HG03025 (cell line): ENCODE data around the gene CRYBG2.
A peak's percentile ranks its signal among the peaks of the same experiment; 100 is the strongest.
"Not testable (repeated sequence)": the region's sequence is repeated elsewhere in the genome, so short reads cannot be mapped to it uniquely, and the experiment has no call there.

Source experiments
- ATAC-seq: cut with Tn5 transposase; IDR thresholded peaks from one replicate; pipeline ENCODE4 v1.9.1; 2021; ENCODE audit warnings: mild to moderate bottlenecking, moderate library complexity; ENCODE audit not compliant: unreplicated experiment, low FRiP score

Gene CRYBG2

GRCh38 chr1:26322042-26322331, 31.9 kb downstream of the CRYBG2 start:
- ATAC-seq: no peak

DNA sequence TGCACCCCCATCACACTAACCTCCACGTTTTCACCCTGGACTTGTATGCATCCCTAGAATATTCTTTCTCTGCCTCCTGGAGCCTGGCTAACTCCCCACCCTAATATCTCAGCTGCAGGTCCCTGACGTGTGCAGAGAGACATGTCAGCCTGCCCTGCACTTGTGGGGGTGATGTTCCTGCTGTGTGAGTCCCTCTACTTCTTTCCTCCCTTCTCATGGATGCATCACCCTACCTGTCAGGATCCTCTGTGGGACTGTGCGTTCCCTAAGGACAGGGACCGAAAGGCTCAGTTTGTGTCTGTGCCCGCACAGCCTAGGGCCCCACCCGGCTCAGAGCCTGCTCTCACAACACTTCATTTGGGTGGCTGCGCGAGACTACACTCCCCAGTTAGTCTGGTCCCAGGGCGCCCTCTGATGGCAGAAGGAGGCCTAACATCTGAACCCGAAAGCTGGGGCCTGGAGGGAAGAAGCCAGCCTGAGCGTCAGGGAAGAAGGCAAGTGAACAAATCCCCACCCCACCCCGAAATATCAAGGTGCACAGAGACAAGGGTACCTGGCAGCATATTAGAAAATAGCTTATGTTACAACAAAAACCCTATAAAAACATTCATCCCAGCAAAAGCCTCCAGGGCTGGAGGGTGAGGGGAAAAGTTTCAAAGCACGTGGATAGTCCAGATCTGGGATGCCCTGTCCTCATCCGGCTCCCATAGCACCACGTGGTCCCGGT, 32.5 kb downstream of the CRYBG2 start:
- no peak for ATAC-seq

DNA sequence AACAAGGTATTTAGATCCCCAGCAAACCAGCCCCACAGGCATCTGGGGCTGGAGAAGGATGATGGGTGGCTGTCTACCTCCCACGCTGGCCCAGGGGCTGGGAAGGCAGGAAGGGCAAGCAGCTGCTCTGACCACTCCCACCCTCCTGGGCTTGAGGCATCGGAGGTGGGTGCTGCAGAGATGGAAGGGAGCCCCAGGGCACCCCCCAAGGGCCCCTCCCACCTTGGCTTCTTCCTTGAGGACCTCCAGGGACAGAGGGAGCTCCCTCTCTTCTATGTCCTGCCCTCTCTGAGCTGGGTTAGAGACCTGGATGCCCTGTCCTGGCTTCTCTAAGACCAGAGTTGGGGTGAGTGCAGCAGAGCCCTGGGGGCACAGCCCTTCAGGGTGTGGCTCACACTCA, 33.0 kb downstream of the CRYBG2 start:
- no peak for ATAC-seq

DNA sequence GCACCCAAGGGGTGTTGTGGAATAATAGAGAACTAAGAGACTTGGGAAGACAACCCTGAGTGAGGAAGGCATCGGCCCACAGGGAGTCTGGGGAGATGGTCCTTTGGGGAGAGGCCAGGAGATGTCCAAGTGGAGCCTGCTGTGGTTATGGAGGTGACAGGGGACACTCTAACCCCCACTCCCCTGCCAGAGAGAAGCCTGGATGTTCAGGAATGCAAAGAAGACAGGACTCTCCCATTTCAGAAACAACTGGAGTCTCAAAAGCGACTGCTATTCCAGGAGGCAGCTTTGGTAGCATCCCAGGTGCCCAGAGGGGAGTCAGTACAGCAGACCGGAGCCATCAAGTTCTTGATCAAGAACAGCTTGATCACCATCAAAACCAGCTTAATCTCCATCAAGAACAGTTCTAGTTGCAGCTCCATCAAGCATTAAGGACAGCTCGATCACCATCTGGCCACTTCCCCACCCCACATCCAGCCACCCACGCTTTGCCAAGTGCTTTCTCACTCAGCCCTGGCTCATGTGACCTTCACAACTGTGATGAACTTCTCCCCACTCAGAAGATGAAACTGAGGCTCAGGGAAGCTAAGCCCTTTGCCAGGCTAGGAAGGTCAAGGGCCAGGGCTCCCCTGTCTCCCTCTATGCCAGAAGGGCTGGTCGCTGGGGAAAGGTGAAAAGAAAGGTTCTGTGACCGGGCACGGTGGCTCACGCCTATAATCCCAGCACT, 35.4 kb downstream of the CRYBG2 start:
- no peak for ATAC-seq

- no peak for ATAC-seq
These were observed 36.2 kb downstream of the CRYBG2 start, which contains the start of gene CD52 for GRCh38 chr1:26317612-26318337. Gene CD52, plus strand, starts transcription at chr1:26317958. Its CDS starts 60 bp downstream, at chr1:26318018.

GRCh38 chr1:26317146-26317545, 36.8 kb downstream of the CRYBG2 start:
- no peak for ATAC-seq

GRCh38 chr1:26315874-26316850, 37.8 kb downstream of the CRYBG2 start:
- ATAC-seq: no peak

DNA sequence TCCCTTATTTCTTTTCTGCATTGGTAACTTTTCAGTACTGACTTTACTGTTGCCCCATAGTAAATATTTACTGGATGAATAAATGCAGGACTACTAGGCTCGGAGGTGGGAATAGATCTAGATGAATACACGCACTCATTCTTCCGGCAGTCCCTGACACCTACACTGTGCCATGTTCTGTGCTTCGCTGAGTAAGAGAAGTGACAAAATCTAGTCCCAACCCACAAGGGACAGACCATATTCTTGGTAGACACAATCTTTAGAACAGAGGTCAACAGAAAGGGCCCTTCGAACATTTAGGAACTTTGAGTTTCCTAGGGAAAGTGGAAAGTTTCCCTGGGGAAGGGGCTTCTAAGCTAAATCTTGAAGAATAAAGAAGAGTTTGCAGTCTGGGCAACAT, 39.4 kb downstream of the CRYBG2 start:
- ATAC-seq: no peak

DNA sequence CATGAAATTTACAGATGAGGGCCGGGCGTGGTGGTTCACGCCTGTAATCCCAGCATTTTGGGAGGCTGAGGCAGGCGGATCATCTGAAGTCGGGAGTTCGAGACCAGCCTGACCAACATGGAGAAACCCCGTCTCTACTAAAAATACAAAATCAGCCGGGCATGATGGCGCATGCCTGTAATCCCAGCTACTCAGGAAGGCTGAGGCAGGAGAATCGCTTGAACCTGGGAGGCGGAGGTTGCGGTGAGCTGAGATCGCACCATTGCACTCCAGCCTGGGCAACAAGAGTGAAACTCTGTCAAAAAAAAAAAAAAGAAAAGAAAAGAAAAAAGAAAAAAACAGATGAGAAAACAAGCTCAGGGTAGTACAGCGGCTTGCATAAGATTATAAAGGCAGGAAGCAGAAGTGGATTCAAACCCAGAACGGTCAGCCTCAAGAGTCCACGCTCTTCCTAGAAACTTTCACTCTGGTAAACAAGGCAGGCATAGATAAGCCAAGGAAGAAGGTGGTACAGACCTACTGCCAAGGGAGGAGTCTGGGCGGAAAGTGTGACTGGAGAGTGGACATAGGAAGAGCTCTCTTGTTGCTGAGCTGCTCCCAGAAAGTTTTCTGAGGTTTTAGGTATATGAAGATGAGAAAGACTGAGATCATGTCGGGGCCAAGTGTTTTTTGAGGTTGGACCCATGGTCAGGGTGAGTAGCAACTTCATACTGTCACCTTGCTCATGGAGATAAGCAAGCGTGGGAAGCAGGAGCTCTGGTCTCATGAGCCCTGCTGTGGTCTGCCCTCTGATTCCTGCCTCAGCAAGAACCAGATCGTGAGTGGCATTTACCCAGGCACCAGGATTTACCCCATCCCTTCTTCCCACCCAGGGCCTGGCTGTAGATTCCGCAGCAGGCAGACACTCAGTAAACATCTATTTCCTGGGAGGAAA, 45.7 kb downstream of the CRYBG2 start:
- ATAC-seq: not testable (repeated sequence)

GRCh38 chr1:26307363-26307781, 46.6 kb downstream of the CRYBG2 start:
- no peak for ATAC-seq

- peak; percentile 96 for ATAC-seq
These were observed 47.4 kb downstream of the CRYBG2 start, which contains the start of gene UBXN11 for GRCh38 chr1:26306290-26307229. Gene UBXN11, minus strand, starts transcription at chr1:26306636. Its CDS starts 3,753 bp downstream, at chr1:26302883.

DNA sequence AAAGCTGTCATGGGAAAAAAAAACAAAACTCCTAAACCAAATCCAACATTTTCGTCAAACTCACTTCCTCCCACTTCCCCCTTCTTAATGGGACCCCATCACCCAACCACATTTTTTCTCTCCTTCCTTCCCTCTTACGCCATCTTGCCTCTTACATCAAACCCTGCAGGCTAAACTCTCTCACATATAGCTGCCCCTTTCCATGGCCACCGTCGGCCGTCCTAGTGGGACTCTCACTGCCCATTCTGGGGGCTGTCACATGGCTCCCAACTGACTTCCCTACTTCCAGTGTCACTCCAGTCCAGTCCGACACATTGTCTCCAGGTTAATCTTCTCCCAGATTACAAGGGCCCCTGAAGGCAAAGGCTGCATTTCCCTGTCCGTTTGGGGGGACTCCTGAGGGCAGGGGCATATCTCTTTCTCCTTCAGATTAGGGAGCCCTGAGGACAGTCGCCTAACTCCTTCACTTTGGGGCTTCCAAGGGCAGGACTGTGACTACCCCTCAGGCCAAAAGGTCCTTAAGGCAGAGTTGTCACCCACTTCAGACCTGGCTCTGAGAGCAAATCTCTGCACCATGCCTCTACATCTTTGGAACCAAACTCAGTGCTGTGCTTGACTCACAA, 48.2 kb downstream of the CRYBG2 start:
- ATAC-seq: peak; percentile 7

DNA sequence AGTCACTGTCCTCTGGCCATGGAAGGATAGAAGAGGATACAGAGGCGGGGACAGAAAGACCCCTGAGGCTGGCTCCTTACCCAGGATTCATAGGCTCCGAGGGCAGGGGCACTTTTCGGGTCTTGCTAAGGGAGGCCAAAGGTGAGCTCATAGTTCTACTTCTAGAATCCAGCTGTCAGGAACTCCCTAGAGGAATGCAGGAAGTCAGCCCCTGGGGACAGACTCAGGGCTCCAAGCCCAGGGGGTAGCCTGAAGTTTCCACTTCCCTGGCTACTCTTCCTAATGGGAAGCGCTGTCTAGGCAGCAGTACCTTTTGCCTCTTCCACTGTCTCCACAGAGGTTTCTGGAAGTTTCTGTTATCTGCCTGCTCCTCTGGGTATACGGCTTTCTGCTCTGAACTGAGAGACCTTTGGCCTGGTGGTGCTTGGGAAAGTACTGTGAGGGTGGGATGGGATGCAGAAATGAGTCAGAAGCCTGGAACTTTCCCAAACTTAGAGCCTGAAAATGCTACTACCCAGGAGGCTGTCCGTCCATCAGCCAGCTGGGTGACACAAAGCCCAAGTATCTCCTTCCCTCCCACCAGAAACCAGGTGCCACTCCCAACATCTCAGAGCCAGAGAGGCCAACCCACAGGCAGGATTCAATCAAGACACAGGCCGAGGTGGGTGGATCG, 51.1 kb downstream of the CRYBG2 start:
- ATAC-seq: no peak

DNA sequence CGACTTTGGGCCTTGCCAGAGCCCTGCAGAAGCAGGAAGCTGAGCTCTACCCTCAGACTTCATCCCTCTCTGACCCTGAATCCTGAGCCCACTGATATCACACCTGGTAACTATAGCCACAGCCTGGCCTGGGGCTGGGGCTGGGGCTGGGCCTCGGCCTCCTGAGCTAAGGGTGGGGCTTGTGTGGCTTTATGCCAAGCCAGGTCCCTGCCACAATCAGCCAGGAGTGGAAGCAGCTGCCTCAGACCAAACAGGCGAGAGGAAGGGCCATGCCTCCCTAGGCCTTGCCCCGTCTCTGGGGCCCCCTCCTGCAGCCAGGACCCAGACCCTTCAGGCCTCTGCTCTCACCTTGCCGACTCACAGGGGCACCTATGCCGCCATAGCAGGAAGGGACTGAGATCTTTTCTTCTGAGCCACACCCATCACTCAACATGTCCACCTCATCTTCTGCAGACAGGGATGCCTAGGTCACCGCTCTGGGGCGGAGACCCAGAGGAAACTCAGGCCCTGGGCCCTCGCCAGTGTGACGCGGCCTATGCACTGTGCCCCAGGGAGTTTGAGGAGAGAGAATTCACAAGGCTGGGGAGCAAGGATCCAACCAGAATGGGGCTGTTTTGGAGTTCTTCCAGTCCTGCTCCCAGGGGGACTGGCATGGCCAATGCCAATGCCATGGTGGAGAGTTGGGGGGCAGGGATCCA, 53.2 kb downstream of the CRYBG2 start:
- no peak for ATAC-seq

GRCh38 chr1:26297791-26298124, 56.2 kb downstream of the CRYBG2 start:
- ATAC-seq: no peak

DNA sequence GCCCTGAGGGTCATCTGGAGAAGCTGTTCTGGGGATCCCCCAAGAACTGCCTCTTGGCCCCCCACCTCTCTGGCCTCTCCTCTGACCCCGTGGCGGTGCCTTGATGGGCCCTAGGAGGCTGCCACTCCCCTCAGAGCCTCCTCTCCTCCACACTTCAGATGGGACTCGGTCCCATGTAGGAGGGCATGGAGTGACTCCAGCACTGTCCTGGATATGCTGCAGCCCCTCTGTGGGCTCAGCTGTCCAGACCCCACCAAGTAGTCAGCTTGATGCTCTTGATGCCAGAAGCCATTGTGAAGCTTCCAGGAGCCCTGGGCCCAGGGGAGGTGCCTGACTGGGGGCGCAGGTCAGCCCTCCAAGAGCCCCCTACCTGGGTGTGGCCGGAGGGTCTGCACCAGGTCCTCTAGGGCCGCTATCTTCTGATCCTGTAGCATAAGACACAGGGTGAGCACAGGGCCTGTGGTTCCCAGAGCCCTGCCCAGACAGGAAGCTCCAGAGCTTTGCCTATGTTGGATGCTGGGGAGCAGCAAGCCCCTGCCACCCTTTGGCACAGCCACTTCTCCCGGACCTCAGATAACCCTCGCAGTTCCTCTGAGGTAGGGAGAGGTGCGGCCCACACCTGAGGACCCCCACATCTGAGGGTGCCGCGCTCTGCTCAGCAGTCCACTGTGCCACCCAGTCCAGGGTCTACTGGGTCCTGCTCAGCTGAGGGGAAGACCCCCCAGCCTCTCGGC, 56.7 kb downstream of the CRYBG2 start:
- ATAC-seq: no peak
